HG03575 (cell line): Measurements from ENCODE around the gene LZTFL1.
"Not testable (repeated sequence)": the region's sequence is repeated elsewhere in the genome, so short reads cannot be mapped to it uniquely, and the experiment has no call there.

Experiments
- ATAC-seq: cut with Tn5 transposase; IDR thresholded peaks from one replicate; pipeline ENCODE4 v1.9.1; 2021; ENCODE audit not compliant: unreplicated experiment, insufficient number of reproducible peaks, low FRiP score; ENCODE audit errors: extremely low read depth

Gene LZTFL1

DNA sequence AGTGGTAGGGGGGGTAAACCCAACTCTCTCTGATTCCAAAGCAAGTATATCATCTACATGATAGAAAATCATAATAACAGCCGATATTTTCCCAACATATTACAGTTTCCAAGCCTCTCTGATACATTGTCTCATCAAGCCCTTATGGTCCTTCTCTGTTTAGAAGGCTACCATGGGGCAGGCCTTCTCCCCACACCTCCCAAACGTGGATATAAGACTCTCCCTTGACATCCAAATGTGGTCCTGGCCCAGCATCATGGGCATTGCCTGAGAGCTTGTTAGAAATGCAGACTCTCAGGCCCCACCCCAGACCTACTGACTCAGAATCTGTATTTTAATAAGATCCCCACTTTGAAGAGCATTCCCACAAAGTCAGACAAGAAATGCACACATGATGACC, 26.7 kb upstream of the LZTFL1 start:
- ATAC-seq, result no peak

DNA sequence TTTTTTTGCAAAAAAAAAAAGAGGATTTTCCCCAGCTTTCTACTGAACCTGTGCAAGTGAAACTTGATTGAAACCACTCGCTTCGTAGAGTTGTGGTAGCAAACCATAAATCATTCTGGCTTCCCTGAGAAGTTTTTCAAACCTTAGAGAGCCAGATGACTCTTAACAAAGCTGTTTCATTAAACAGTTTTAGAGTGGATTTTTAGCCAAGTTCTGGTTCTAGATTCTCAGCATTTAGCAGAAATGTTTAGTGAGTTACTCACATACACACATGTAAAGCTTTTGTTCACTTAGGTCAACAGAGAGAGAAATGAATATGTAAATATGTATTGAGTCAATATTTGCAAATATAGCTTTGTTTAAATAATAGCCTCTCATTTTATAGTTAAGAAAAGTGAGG, 26.3 kb upstream of the LZTFL1 start:
- no peak for ATAC-seq

GRCh38 chr3:45865563-45865962, 23.6 kb upstream of the LZTFL1 start:
- no peak for ATAC-seq

- ATAC-seq, result no peak
Observed at GRCh38 chr3:45864760-45865519, 23.0 kb upstream of the LZTFL1 start.

GRCh38 chr3:45861043-45861719, 19.3 kb upstream of the LZTFL1 start:
- ATAC-seq, result no peak

DNA sequence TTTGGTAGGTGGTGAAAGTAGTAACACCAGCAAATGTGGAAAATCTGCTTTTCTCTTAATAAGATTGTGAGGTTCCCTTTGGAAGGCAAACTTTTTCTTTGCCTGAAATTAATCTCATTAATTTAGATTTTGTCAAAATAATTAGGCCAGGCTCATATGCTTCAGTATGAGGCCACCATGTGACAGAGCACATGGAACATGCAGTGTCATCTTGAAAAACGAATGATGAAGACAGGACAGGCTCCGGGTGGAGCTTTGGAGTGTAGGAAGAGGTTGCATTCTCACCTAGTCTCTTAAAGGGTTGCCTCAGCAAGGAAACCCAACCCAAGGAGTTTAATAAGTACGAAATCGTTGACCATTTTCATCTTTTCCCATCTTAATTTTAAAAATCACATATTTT, 18.6 kb upstream of the LZTFL1 start:
- ATAC-seq, result no peak

- ATAC-seq, result no peak
Observed at GRCh38 chr3:45858809-45859543, 17.1 kb upstream of the LZTFL1 start.

GRCh38 chr3:45857024-45857423, 15.1 kb upstream of the LZTFL1 start:
- not testable (repeated sequence) for ATAC-seq

DNA sequence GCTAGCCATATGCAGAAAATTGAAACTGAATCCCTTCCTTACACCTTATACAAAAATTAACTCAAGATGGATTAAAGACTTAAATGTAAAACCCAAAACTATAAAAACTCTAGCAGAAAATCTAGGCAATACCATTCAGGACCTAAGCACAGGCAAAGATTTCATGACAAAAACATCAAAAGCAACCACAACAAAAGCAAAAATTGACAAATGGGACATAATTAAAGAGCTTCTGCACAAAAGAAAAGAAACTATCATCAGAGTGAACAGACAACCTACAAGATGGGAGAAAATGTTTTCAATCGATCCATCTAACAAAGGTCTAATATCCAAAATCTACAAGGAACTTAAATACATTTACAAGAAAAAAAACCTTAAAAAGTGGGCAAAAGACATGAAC, 14.4 kb upstream of the LZTFL1 start:
- not testable (repeated sequence) for ATAC-seq

DNA sequence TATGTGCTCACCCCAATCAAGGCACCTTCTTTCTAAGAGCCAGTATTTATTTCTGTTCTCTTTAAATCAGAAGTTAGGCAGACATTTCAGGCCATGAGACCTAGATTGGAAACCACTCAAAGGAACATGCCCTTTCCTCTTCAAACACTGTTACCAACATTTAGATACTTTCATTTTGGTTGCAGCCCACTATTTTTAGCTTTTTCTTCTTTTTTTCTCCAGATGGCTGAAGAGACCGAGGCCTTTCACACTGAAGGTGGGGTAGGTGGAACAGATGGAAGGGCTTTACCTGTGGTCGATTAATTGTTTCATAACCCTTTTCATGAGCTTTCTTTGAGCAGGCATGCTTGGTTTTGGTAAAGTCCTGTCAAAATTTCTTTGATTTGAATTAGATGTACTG, 10.9 kb upstream of the LZTFL1 start:
- ATAC-seq, result no peak

DNA sequence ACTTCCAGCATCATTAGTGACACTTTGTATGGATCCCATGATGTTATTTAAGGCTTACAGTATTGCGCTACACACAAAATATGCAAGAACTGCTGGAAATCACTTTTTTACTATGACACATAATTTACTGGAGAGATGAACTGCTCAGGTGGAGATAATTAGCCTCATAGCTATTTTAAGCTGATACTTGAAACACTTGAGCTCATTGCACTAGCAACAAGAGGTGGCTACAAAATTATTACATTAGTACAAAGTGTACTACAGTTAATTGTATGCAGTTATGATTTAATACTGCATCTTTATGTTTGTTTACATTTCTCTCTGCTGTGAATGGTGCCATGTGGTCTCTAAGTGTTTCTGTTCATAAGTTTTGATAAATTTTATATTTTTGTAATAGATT, 6.5 kb upstream of the LZTFL1 start:
- ATAC-seq, result no peak

- no peak for ATAC-seq
Observed at GRCh38 chr3:45844616-45845015, 2.7 kb upstream of the LZTFL1 start.

GRCh38 chr3:45842851-45843625, 1.1 kb upstream of the LZTFL1 start:
- no peak for ATAC-seq

DNA sequence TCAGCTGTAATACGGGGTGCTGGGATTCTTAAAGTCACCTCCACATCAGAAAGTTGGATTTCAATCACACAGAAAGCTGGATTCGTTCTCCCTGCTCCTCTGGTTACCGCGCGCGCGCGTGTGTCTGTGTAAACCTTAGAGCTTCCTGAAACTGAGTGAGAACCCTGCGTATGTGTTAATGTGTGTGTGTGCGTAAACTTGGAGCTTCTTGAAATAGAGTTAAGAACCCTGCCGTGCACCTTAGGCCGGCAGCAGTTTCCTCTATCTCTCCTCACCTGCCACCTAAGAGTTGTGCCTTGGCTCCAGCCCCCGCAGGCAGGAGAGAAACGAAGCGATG, 531 bp downstream of the LZTFL1 start:
- ATAC-seq, result no peak

DNA sequence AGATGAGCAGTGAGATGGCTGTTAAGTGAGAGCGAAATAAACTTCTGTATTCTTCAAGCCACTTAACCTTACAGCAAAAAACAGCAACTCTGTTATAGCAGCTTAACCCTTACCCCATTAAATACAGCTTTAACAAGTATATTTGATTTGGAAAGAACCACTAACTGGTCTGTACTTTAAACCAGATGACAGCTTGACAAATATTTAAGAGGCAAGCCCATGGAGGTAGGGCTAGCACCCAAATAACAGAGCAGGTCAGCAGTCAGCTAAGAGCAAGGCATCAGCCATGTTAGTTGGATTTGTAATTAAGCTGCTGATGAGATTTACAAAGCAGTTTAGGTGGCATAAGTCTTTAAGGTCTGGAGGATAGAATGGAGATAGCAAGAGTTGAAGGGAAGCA, 3.5 kb downstream of the LZTFL1 start:
- ATAC-seq, result no peak

GRCh38 chr3:45832699-45833098, 9.2 kb downstream of the LZTFL1 start:
- ATAC-seq, result no peak

DNA sequence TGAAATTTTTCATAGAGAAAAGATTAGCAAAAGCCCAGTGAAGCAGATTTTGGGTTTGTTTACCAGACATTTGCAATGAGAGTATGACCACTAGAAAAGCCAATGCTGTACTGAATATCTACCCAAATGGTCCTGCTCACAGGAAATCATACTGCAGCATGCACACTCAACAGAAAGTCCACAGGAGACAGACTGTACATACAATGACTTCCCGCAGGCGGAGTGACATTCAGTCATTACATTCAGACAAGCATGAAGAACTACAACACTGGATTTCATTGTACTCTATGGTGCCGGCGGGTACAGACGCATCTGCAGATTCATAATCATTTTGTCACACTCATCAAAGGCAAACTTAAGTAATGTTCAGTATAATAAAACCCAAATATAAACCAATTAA, 11.8 kb downstream of the LZTFL1 start:
- ATAC-seq, result no peak

DNA sequence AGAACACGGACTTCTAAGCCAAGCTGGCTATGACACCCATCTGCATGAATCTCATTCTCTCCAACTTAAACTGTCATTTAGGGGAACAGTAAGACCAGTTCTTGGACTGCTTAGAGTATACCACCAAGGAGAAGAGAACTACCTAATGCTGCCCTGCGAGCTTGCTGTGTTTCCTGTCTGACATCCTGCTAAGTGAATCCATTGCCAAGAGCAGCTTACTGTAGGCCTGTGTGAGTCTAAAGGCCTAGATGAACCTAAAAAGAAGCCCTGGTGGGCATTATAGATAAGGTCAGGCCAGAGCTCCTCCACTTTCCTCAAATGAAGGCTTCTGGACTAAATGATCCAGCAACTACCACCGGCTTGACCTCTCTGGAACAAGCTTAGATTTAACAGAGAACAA, 15.0 kb downstream of the LZTFL1 start:
- ATAC-seq, result no peak

GRCh38 chr3:45826321-45826720, 15.6 kb downstream of the LZTFL1 start:
- no peak for ATAC-seq
